Measurements from ENCODE around the gene HSBP1L1. TPM values are rescaled to one million over a fixed set of nuclear protein-coding genes. Genes with fewer than 3 reads are reported as not detected.

The HSBP1L1 gene
- total and polyA plus RNA-seq, 2 of the 8 experiments (the other 6 are each of a cell fraction or from before 2014, with no cell fraction given) = 1.0 to 1.3 TPM

DNA sequence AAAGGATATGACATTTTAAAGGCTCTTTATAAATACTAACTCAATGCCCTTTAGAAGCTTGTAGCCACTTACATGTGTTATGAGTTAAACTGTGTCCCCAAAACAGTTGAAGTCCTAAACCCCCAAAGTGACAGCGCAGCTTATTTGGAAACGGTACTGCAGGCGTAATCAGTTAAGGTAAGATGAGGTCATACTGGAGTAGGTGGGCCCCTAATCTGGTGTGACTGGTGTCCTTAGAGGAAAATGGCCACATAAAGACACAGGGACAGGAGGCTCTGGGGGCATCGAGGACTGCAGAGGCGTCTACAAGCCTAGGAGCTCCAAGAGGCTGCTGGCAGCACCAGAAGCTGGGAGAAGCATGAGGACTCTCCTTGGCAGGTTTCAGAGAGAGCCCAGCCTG is 15.4 kb downstream of the HSBP1L1 start:
- Histone ChIP-seq H4K91ac (replicated peaks; ENCODE audit: insufficient read length, low read length) (no peak overlapping the region), H4K20me1 (replicated peaks in 1 of 2; ENCODE audit: control insufficient read depth in 1 of 2, insufficient read depth in 2 of 2, low read length in 2 of 2) (peaks cover 29 to 39% of the 10 kb centered on the region in 2 experiments)
- FAIRE-seq = no peak

More for the DNA sequence above, 15.4 kb downstream of the HSBP1L1 start:
- H4K8ac ChIP-seq (ENCODE audit: extremely low read depth, insufficient read depth, low read length) = no peak overlapping the region
- H2BK12ac ChIP-seq (ENCODE audit: low read depth, low read length) = no peak overlapping the region
- no peak overlapping the region for H4K5ac ChIP-seq (ENCODE audit: insufficient read length, low read depth, low read length)
- no peak overlapping the region for H3K27ac ChIP-seq (ENCODE audit: low read depth, low read length)
- no peak overlapping the region for H3K4me3 ChIP-seq (ENCODE audit: extremely low read depth in 1 of 4, insufficient read depth in 2 of 4, low read depth in 3 of 4, low read length in 4 of 4)
- no peak overlapping the region for H3K23ac ChIP-seq (ENCODE audit: insufficient read length)
- H3K56ac ChIP-seq (replicated peaks; ENCODE audit: insufficient read length, low read depth, low read length) = no peak overlapping the region
- H2AK5ac ChIP-seq (ENCODE audit: low read depth, low read length) = no peak overlapping the region
- no peak overlapping the region for H3K4ac ChIP-seq (replicated peaks; ENCODE audit: insufficient read length, low read depth, low read length)
- no peak overlapping the region for H3K4me2 ChIP-seq (ENCODE audit: insufficient read depth in 1 of 2, low read depth in 2 of 2, low read length in 2 of 2)
- ChIA-PET POLR2A (ENCODE audit: partially characterized antibody) (interaction anchor here (0.7 to 1.6 kb wide), 4 partner anchors 8 to 62 kb away, joined by 3 to 10 read pairs (median 4); no protein-coding TSS in a partner anchor), CTCF (ENCODE audit: partially characterized antibody) (interaction anchor here (0.7 to 1.7 kb wide), 3 partner anchors 12 to 45 kb away, joined by 3 to 4 read pairs (median 3); no protein-coding TSS in a partner anchor)
- H3K79me2 ChIP-seq (ENCODE audit: control insufficient read depth in 1 of 2, insufficient read depth in 2 of 2, low read length in 2 of 2) = peaks cover 42 to 100% of the 10 kb centered on the region in 2 experiments
- peaks cover under 1 to 20% (median 3%) of the 10 kb centered on the region in 4 experiments; a peak in 5 of 8 replicates for H3K36me3 ChIP-seq (ENCODE audit: control insufficient read depth in 2 of 4, insufficient read depth in 4 of 4, low read length in 3 of 4)
- H3K9ac ChIP-seq (replicated peaks in 1 of 4; ENCODE audit: extremely low read depth in 1 of 4, low read depth in 3 of 4, low read length in 3 of 4) = no peak overlapping the region
- DNase-seq (ENCODE audit: low read depth in 1 of 2, low spot score in 2 of 2) = no peak
- no peak overlapping the region for H2AFZ ChIP-seq (ENCODE audit: low read length)
- H3K27me3 ChIP-seq (replicated peaks in 1 of 4; ENCODE audit: control insufficient read depth in 3 of 4, extremely low read depth in 1 of 4, insufficient read depth in 3 of 4, low read length in 3 of 4) = no peaks in the 10 kb centered on the region
- no peak overlapping the region for H2BK120ac ChIP-seq (replicated peaks; ENCODE audit: low read depth, low read length)
- no peak overlapping the region for H3K14ac ChIP-seq (ENCODE audit: insufficient read length)
- no peak overlapping the region for H2BK20ac ChIP-seq (ENCODE audit: low read length)
- no peak overlapping the region for H2BK15ac ChIP-seq (ENCODE audit: low read length)
- no peaks in the 10 kb centered on the region for H3K4me1 ChIP-seq (replicated peaks in 1 of 4; ENCODE audit: control insufficient read depth in 3 of 4, insufficient read depth in 4 of 4, low read length in 3 of 4)
- no peak for TF ChIP-seq EGR1 (IDR thresholded peaks at IDR 0.05; ENCODE audit: borderline replicate concordance, low read depth, low read length)
- no peak for TF ChIP-seq EZH2 (IDR thresholded peaks at IDR 0.05; ENCODE audit: low read depth, low read length, severe bottlenecking)
- TF ChIP-seq BACH1 (IDR thresholded peaks at IDR 0.05; ENCODE audit: low read length) = no peak
- TF ChIP-seq CREB1 (IDR thresholded peaks at IDR 0.05) = no peak
- TF ChIP-seq, protein P1, sequence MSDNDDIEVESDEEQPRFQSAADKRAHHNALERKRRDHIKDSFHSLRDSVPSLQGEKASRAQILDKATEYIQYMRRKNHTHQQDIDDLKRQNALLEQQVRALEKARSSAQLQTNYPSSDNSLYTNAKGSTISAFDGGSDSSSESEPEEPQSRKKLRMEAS (IDR thresholded peaks at IDR 0.05) = no peak
- no peak for TF ChIP-seq TBP (IDR thresholded peaks at IDR 0.05; ENCODE audit: low read depth, low read length)
- no peak for TF ChIP-seq MAFK (IDR thresholded peaks at IDR 0.05; ENCODE audit: low read depth, low read length)
- H3K23me2 ChIP-seq (ENCODE audit: low read depth, low read length) = no peaks in the 10 kb centered on the region
- H2BK5ac ChIP-seq (ENCODE audit: low read depth, low read length) = no peak overlapping the region
- no peak overlapping the region for H3K18ac ChIP-seq (ENCODE audit: extremely low read depth, low read length)
- WGBS, 2 experiments (ENCODE audit: extremely low coverage in 1 of 2, insufficient coverage in 1 of 2, insufficient read length in 1 of 2, insufficient replicate concordance in 2 of 2, low coverage in 1 of 2, low lambda C conversion rate in 2 of 2, missing lambda C conversion rate in 1 of 2) = 98% methylated on average over 5 of the region's 5 CpGs; no CpG with 5 or more reads in 1 of the 2 experiments
- H3K9me3 ChIP-seq (ENCODE audit: insufficient read depth in 2 of 2, low read depth in 1 of 2, low read length in 1 of 2) = no peaks in the 10 kb centered on the region
- H3K79me1 ChIP-seq (ENCODE audit: low read depth, low read length) = peaks cover 19% of the 10 kb centered on the region; the same call in 1 of the 2 replicates
